ENCODE measurements around the gene SGMS1. TPM values are rescaled to one million over a fixed set of nuclear protein-coding genes. Genes with fewer than 3 reads are reported as not detected.
A peak's percentile ranks its signal among the peaks of the same experiment; 100 is the strongest.
"Not testable (repeated sequence)": the region's sequence is repeated elsewhere in the genome, so short reads cannot be mapped to it uniquely, and the experiment has no call there.

Gene SGMS1
- total and polyA plus RNA-seq, 4 experiments from 2014 or later = 10.0 to 33.0 (median 20.3) TPM

DNA sequence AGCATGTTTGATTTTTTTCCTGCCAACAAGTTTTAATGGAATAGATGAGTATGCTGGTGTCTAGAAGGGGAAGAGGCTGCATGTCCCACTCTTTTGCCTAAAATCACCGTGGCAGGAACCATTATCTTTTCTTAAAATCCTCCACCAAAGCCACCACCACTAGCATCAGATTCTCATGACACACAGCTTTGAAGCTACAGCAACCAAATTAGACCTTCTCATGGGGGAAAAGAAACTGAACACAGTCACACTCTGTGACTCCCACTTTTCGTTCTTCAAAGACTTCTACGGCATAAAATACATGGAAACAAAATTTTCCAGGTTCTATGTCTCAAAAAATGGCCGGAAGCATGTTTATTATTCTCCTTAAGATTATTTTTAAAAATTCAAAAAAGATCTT, 81.8 kb downstream of the SGMS1 start:
- peaks cover 57 to 81% (median 71%) of the 10 kb centered on the region in 4 donors for H3K4me1 Mint-ChIP-seq
- Histone ChIP-seq H3K9me3 (ENCODE audit: control insufficient read depth in 1 of 2, low read length in 2 of 2) (no peaks in the 10 kb centered on the region), H3K4me3 (ENCODE audit: low read length in 2 of 2) (no peak overlapping the region), H3K36me3 (ENCODE audit: insufficient read depth, low read length) (no peaks in the 10 kb centered on the region), H3K4me1 (ENCODE audit: insufficient read depth, low read length) (peaks cover 66% of the 10 kb centered on the region), H3K27ac (ENCODE audit: low read depth, low read length) (no peak overlapping the region), H3K27me3 (ENCODE audit: insufficient read depth, low read length) (no peaks in the 10 kb centered on the region)
- no peak overlapping the region for H3K27ac Mint-ChIP-seq
- no peak for DNase-seq
- H3K27me3 Mint-ChIP-seq = no peaks in the 10 kb centered on the region
- H3K4me3 Mint-ChIP-seq = no peak overlapping the region
- ChIA-PET CTCF (ENCODE audit: partially characterized antibody) (no interaction called here), POLR2A (ENCODE audit: partially characterized antibody) (no interaction called here)
- H3K36me3 Mint-ChIP-seq = peaks cover 0 to under 1% of the 10 kb centered on the region in 2 donors
- H3K9me3 Mint-ChIP-seq = no peaks in the 10 kb centered on the region
- intact Hi-C loops (cut with micrococcal nuclease) = no loop called here

DNA sequence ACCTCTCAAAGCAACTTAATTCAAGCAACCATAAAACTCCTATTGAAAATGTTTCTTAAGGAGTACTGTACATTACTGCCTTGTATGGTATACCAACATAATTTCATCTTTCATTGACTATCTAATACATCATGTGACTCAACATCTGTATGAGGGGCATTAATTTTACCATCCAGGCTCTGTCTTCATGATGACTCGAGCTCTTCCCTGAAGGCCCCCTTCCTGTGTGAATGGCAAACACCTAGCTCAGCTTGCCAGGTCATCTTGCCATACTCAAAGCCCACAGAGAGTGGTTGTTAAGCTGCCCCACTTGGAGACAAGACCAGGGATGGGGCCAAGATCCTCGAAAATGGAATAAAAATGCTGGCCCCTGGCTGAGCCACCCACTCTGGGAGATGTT, 82.4 kb downstream of the SGMS1 start:
- ChIA-PET CTCF (ENCODE audit: partially characterized antibody) (no interaction called here), POLR2A (ENCODE audit: partially characterized antibody) (no interaction called here)
- H3K27ac ChIP-seq (ENCODE audit: low read depth, low read length) = no peak overlapping the region
- no peaks in the 10 kb centered on the region for H3K27me3 Mint-ChIP-seq
- no peaks in the 10 kb centered on the region for H3K36me3 ChIP-seq (ENCODE audit: insufficient read depth, low read length)
- intact Hi-C loops (cut with micrococcal nuclease) = no loop called here
- DNase-seq = no peak
- no peaks in the 10 kb centered on the region for H3K9me3 ChIP-seq (ENCODE audit: control insufficient read depth in 1 of 2, low read length in 2 of 2)
- peaks cover 57 to 83% (median 72%) of the 10 kb centered on the region in 4 donors for H3K4me1 Mint-ChIP-seq
- H3K4me1 ChIP-seq (ENCODE audit: insufficient read depth, low read length) = peaks cover 66% of the 10 kb centered on the region
- no peaks in the 10 kb centered on the region for H3K27me3 ChIP-seq (ENCODE audit: insufficient read depth, low read length)
- no peak overlapping the region for H3K4me3 ChIP-seq (ENCODE audit: low read length in 2 of 2)
- peak overlapping the region in 1 of 7 donors; percentile 43 for H3K27ac Mint-ChIP-seq
- no peaks in the 10 kb centered on the region for H3K36me3 Mint-ChIP-seq
- no peaks in the 10 kb centered on the region for H3K9me3 Mint-ChIP-seq
- no peak overlapping the region for H3K4me3 Mint-ChIP-seq

DNA sequence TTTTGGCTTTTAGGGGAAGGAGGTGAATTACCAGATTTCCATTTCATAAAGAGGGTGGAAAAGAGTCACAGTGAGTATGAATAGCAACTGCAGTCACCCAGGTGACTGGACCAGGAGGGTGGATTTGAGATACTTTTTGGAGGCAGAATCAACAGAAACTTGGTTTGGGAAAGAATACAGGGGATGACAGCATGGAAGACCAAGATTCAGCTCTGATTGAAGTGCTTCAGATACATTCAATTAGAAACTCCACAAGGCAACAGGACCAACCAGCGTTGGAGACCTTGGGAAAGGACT, 83.0 kb downstream of the SGMS1 start:
- H3K4me3 ChIP-seq (ENCODE audit: low read length in 2 of 2) = no peak overlapping the region
- Mint-ChIP-seq H3K36me3 (no peaks in the 10 kb centered on the region), H3K27me3 (no peaks in the 10 kb centered on the region), H3K4me1 (peaks cover 56 to 81% (median 69%) of the 10 kb centered on the region in 4 donors), H3K27ac (peak overlapping the region in 2 of 7 donors; percentile 6 to 33), H3K9me3 (no peaks in the 10 kb centered on the region), H3K4me3 (peak overlapping the region in 4 of 8 donors; percentile 8 to 51 (median 20))
- H3K27ac ChIP-seq (ENCODE audit: low read depth, low read length) = no peak overlapping the region
- ChIA-PET CTCF (ENCODE audit: partially characterized antibody) (no interaction called here), POLR2A (ENCODE audit: partially characterized antibody) (no interaction called here)
- intact Hi-C loops (cut with micrococcal nuclease) = no loop called here
- H3K9me3 ChIP-seq (ENCODE audit: control insufficient read depth in 1 of 2, low read length in 2 of 2) = no peaks in the 10 kb centered on the region
- no peaks in the 10 kb centered on the region for H3K27me3 ChIP-seq (ENCODE audit: insufficient read depth, low read length)
- no peak for DNase-seq
- H3K4me1 ChIP-seq (ENCODE audit: insufficient read depth, low read length) = peaks cover 63% of the 10 kb centered on the region
- no peaks in the 10 kb centered on the region for H3K36me3 ChIP-seq (ENCODE audit: insufficient read depth, low read length)

DNA sequence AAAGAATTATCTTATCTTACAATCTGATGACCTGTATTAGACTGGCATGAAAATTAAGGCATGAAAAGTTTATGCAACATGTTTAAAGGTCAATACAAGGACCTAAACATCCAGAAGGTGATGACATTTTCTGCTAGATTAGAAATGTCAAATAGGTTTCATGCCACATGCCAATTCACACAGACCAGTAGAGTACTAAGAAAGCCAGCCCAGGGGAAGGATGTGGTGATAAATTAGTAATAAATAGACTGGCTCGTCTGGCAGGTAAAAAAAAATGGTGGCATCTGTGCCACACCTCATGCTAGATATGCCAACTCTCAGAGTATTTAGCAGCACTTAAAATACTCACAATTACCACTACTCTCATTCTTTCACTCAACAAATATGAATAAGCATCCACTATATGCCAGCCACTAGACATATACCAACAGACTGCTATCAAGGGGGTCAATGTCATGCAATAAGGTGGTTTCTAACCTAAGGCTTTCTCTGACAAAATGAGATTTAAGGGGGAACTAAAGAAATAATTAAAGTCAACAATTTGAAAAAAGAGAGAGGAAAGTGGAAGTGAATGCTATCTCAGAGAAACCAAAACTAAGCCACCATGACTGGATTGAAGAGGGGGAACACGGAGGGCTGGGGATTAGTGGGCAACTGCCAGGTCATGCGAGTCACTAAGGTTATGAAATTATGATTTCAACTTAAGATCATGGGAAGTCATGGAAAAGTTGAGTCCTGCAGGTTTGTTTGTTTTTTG, 83.5 kb downstream of the SGMS1 start:
- H3K9me3 ChIP-seq (ENCODE audit: control insufficient read depth in 1 of 2, low read length in 2 of 2) = no peaks in the 10 kb centered on the region
- Mint-ChIP-seq H3K4me3 (peak overlapping the region in 5 of 8 donors; percentile 4 to 51 (median 19)), H3K36me3 (no peaks in the 10 kb centered on the region), H3K27ac (peak overlapping the region in 2 of 7 donors; percentile 6 to 12), H3K27me3 (no peaks in the 10 kb centered on the region), H3K4me1 (peaks cover 53 to 76% (median 64%) of the 10 kb centered on the region in 4 donors), H3K9me3 (no peaks in the 10 kb centered on the region)
- DNase-seq = no peak
- ChIA-PET POLR2A (ENCODE audit: partially characterized antibody) (no interaction called here), CTCF (ENCODE audit: partially characterized antibody) (no interaction called here)
- peaks cover 58% of the 10 kb centered on the region for H3K4me1 ChIP-seq (ENCODE audit: insufficient read depth, low read length)
- H3K27me3 ChIP-seq (ENCODE audit: insufficient read depth, low read length) = no peaks in the 10 kb centered on the region
- no peak overlapping the region for H3K27ac ChIP-seq (ENCODE audit: low read depth, low read length)
- H3K4me3 ChIP-seq (ENCODE audit: low read length in 2 of 2) = no peak overlapping the region
- intact Hi-C loops (cut with micrococcal nuclease) = no loop called here
- H3K36me3 ChIP-seq (ENCODE audit: insufficient read depth, low read length) = no peaks in the 10 kb centered on the region

DNA sequence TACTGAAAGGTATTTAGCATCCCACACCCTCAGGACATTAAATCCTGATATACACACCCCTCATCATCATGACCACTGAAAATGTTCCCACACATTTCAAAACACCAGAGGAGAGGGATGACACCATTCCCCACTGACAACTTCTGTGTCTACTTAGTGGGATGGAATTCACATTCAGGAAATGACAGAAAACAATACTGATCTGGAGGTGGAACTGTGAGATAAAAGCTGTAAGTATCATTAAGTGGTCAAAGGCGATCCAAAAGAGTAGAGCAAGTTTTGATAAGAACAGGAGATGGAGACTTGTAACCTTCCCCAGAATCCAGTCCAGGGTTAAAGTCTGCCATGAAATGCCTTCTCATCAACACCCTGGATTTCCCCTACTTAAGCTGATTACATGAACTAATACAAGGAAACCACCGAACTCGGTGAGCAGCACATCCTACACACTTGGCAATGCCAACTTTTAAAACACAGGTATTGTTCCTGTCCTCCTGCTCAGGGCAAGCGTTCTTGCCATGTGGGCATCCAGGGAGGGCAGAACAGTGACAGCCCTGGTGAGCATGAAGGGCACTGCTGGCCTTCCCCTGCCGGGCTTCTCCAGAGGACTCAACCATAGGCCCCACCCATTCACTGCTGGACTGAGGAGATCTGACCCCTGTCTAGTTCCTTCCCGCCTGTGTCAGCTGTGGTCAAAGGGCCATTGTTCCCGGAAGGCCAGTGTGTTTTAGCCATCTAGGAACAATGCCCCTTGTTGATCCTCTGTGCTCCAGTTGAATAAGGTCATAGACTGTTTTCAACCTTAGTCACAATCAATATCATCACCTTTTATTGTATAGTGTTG, 85.0 kb downstream of the SGMS1 start:
- Histone ChIP-seq H3K36me3 (ENCODE audit: insufficient read depth, low read length) (no peaks in the 10 kb centered on the region), H3K4me3 (ENCODE audit: low read length in 2 of 2) (no peak overlapping the region), H3K9me3 (ENCODE audit: control insufficient read depth in 1 of 2, low read length in 2 of 2) (no peaks in the 10 kb centered on the region), H3K27me3 (ENCODE audit: insufficient read depth, low read length) (no peaks in the 10 kb centered on the region), H3K27ac (ENCODE audit: low read depth, low read length) (no peak overlapping the region), H3K4me1 (ENCODE audit: insufficient read depth, low read length) (peaks cover 44% of the 10 kb centered on the region)
- intact Hi-C loops (cut with micrococcal nuclease) = no loop called here
- H3K4me3 Mint-ChIP-seq = peak overlapping the region in 4 of 8 donors; percentile 11 to 61 (median 46)
- H3K4me1 Mint-ChIP-seq = peaks cover 41 to 61% (median 53%) of the 10 kb centered on the region in 4 donors
- H3K27ac Mint-ChIP-seq = peak overlapping the region in 3 of 7 donors; percentile 38 to 83 (median 74)
- POLR2A ChIA-PET (ENCODE audit: partially characterized antibody) = interaction anchor here (0.9 to 1.3 kb wide), 2 partner anchors 10 to 13 kb away, joined by 3 read pairs; no protein-coding TSS in a partner anchor
- DNase-seq = no peak
- no peaks in the 10 kb centered on the region for H3K9me3 Mint-ChIP-seq
- H3K27me3 Mint-ChIP-seq = no peaks in the 10 kb centered on the region
- H3K36me3 Mint-ChIP-seq = no peaks in the 10 kb centered on the region
- CTCF ChIA-PET (ENCODE audit: partially characterized antibody) = no interaction called here

DNA sequence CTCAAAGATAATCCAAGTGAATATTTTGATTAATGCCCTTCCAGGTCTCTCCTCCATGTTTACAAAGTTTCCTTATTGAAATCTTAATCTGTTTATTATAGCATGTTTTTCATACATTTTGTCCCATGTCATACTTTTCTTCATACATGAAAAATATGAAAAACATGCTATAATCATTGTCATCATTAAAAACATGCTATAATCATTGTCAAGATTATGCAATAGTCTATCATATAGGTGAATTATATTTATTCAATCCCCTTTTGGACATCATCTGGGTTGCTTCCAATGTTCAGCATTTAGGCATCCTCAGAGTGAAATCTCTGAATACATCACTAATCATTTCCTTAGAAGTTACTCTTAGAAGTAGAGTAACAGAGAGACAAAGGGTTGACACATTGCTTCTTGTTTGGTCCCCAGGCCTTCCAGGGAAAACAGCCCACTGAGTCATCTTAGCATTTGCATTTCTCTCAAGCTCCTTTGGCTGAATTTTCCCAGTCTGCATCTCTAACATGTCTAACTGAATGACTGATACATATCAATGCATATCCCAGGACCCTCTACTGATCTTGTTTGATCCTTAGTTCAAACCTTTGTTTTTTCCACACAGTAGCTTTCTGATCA, 87.0 kb downstream of the SGMS1 start:
- DNase-seq = no peak
- ChIA-PET POLR2A (ENCODE audit: partially characterized antibody) (no interaction called here), CTCF (ENCODE audit: partially characterized antibody) (no interaction called here)
- H3K27me3 ChIP-seq (ENCODE audit: insufficient read depth, low read length) = no peaks in the 10 kb centered on the region
- H3K27ac ChIP-seq (ENCODE audit: low read depth, low read length) = no peak overlapping the region
- no peak overlapping the region for H3K4me3 ChIP-seq (ENCODE audit: low read length in 2 of 2)
- no peaks in the 10 kb centered on the region for H3K9me3 ChIP-seq (ENCODE audit: control insufficient read depth in 1 of 2, low read length in 2 of 2)
- no peaks in the 10 kb centered on the region for H3K36me3 ChIP-seq (ENCODE audit: insufficient read depth, low read length)
- no peaks in the 10 kb centered on the region for H3K9me3 Mint-ChIP-seq
- no peaks in the 10 kb centered on the region for H3K27me3 Mint-ChIP-seq
- H3K36me3 Mint-ChIP-seq = no peaks in the 10 kb centered on the region
- H3K4me1 ChIP-seq (ENCODE audit: insufficient read depth, low read length) = peaks cover 33% of the 10 kb centered on the region
- H3K27ac Mint-ChIP-seq = peak overlapping the region in 1 of 7 donors; percentile 18
- peaks cover 32 to 47% (median 38%) of the 10 kb centered on the region in 4 donors for H3K4me1 Mint-ChIP-seq
- H3K4me3 Mint-ChIP-seq = no peak overlapping the region
- intact Hi-C loops (cut with micrococcal nuclease) = no loop called here

DNA sequence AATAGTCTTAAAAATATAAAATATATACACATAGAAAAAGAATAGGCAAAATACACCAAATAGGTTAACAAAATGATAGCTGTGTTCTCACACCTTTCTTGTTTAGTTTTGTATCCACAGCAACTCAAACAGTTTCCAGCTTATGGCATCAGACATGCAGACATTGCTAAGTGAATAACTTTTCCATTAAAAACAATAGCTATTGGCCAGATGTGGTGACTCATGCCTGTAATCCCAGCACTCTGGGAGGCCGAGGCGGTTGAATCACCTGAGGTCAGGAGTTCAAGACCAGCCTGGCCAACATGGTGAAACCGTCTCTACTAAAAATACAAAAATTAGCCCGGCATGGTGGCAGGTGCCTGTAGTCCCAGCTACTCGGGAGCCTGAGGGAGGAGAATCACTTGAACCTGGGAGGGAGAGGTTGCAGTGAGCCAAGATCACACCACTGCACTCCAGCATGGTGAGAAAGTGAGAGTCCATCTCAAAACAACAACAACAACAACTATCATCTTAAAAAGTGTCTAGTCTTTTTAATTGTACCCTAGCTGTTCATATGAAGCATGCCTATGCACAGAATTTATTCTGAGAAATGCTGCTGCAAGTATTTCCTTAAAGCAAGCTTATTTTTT, 88.9 kb downstream of the SGMS1 start:
- POLR2A ChIA-PET (ENCODE audit: partially characterized antibody) = interaction anchor here (1.1 kb wide), 1 partner anchor 87 kb away, joined by 3 read pairs; no protein-coding TSS in a partner anchor
- peaks cover 18 to 34% (median 23%) of the 10 kb centered on the region in 4 donors for H3K4me1 Mint-ChIP-seq
- H3K27ac ChIP-seq (ENCODE audit: low read depth, low read length); H3K4me3 ChIP-seq (ENCODE audit: low read length in 2 of 2); H3K9me3 Mint-ChIP-seq; CTCF ChIA-PET (ENCODE audit: partially characterized antibody); intact Hi-C loops (cut with micrococcal nuclease); H3K27me3 ChIP-seq (ENCODE audit: insufficient read depth, low read length); H3K36me3 Mint-ChIP-seq; H3K27ac Mint-ChIP-seq; H3K27me3 Mint-ChIP-seq; DNase-seq; H3K4me3 Mint-ChIP-seq; H3K9me3 ChIP-seq (ENCODE audit: control insufficient read depth in 1 of 2, low read length in 2 of 2); H3K36me3 ChIP-seq (ENCODE audit: insufficient read depth, low read length): not testable (repeated sequence)
- H3K4me1 ChIP-seq (ENCODE audit: insufficient read depth, low read length) = peaks cover 15% of the 10 kb centered on the region

All from CD4-positive, alpha-beta memory T cell (primary cell).